Mesothelial cell of epicardium (in vitro differentiated cells): ENCODE data around the gene CBY2. TPM values are rescaled to one million over a fixed set of nuclear protein-coding genes. Genes with fewer than 3 reads are reported as not detected.

Experiments used
- DNase-seq, 2 experiments: peaks; one replicate each; pipeline ENCODE4 v3.0.0; 2021; ENCODE audit warnings: low spot score in 2 of 2; ENCODE audit not compliant: unreplicated experiment in 2 of 2
- H3K27ac Mint-ChIP-seq: 2 replicates; pipeline ENCODE4 v1.8.0; 2021; ENCODE audit warnings: mixed read lengths
- H3K27me3 Mint-ChIP-seq: 2 replicates; pipeline ENCODE4 v1.8.0; 2021; ENCODE audit warnings: low read depth, mixed read lengths
- H3K36me3 Mint-ChIP-seq: 2 replicates; pipeline ENCODE4 v1.8.0; 2021; ENCODE audit warnings: mixed read lengths
- H3K4me1 Mint-ChIP-seq: 2 replicates; pipeline ENCODE4 v1.8.0; 2021; ENCODE audit warnings: mixed read lengths
- H3K4me3 Mint-ChIP-seq: 2 replicates; pipeline ENCODE4 v1.8.0; 2021; ENCODE audit warnings: mild to moderate bottlenecking, moderate library complexity, mixed read lengths
- H3K9me3 Mint-ChIP-seq: 2 replicates; pipeline ENCODE4 v1.8.0; 2021; ENCODE audit warnings: mixed read lengths
- CTCF ChIP-seq: fragments of 200-600 bp; sonication (generic); IDR thresholded peaks from one replicate; pipeline ENCODE4 v1.5.0; 2021; ENCODE audit warnings: antibody characterized with exemption; ENCODE audit not compliant: unreplicated experiment
- total RNA-seq: library from RNA; stranded (reverse); gene quantifications from 3 replicates; pipeline ENCODE4 v1.2.1, GENCODE V29; 2021

The CBY2 gene
- total RNA-seq, 1 donor from 2014 or later: not detected

GRCh38 chr13:45700971-45701900 is 884 bp upstream of the CBY2 start:
- Mint-ChIP-seq H3K36me3 (no peaks in the 10 kb centered on the region), H3K27me3 (peaks cover 34% of the 10 kb centered on the region), H3K27ac (no peak overlapping the region), H3K4me3 (no peak overlapping the region), H3K9me3 (no peaks in the 10 kb centered on the region), H3K4me1 (no peaks in the 10 kb centered on the region)
- TF ChIP-seq CTCF: no peak
- DNase-seq: no peak

GRCh38 chr13:45702869-45703391 is 810 bp downstream of the CBY2 start:
- Mint-ChIP-seq H3K4me1 (no peaks in the 10 kb centered on the region), H3K36me3 (no peaks in the 10 kb centered on the region), H3K27me3 (peaks cover 37% of the 10 kb centered on the region), H3K9me3 (no peaks in the 10 kb centered on the region), H3K4me3 (no peak overlapping the region), H3K27ac (no peak overlapping the region)
- TF ChIP-seq CTCF: no peak
- DNase-seq: no peak

GRCh38 chr13:45704211-45704739 is 2.2 kb downstream of the CBY2 start:
- DNase-seq: no peak
- no peaks in the 10 kb centered on the region for H3K4me1 Mint-ChIP-seq
- no peaks in the 10 kb centered on the region for H3K36me3 Mint-ChIP-seq
- H3K27me3 Mint-ChIP-seq: peaks cover 40% of the 10 kb centered on the region
- TF ChIP-seq CTCF: no peak
- H3K9me3 Mint-ChIP-seq: no peaks in the 10 kb centered on the region
- H3K4me3 Mint-ChIP-seq: no peak overlapping the region
- no peak overlapping the region for H3K27ac Mint-ChIP-seq

GRCh38 chr13:45704854-45705695 is 3.0 kb downstream of the CBY2 start:
- Mint-ChIP-seq H3K27ac (no peak overlapping the region), H3K9me3 (no peaks in the 10 kb centered on the region), H3K4me1 (no peaks in the 10 kb centered on the region), H3K36me3 (no peaks in the 10 kb centered on the region), H3K27me3 (peaks cover 40% of the 10 kb centered on the region), H3K4me3 (no peak overlapping the region)
- no peak for DNase-seq
- no peak for TF ChIP-seq CTCF

- no peak overlapping the region for H3K27ac Mint-ChIP-seq
- H3K27me3 Mint-ChIP-seq: peaks cover 37% of the 10 kb centered on the region
Observed at GRCh38 chr13:45705918-45706317, 3.8 kb downstream of the CBY2 start.

More at GRCh38 chr13:45705918-45706317, 3.8 kb downstream of the CBY2 start:
- TF ChIP-seq CTCF: no peak
- Mint-ChIP-seq H3K4me1 (no peaks in the 10 kb centered on the region), H3K9me3 (no peaks in the 10 kb centered on the region), H3K36me3 (no peaks in the 10 kb centered on the region), H3K4me3 (no peak overlapping the region)
- DNase-seq: no peak
